H1 (cell line): Measurements from ENCODE around the gene PTPRC. TPM values are rescaled to one million over a fixed set of nuclear protein-coding genes. Genes with fewer than 3 reads are reported as not detected.

Experiments used
- CTCF ChIA-PET: fragments of 300-600 bp; sonication (Branson Sonifier 250); formaldehyde crosslinking; loops from one replicate; lab custom pipeline; 2021; ENCODE audit not compliant: partially characterized antibody; lab: Charles Lee
- POLR2A ChIA-PET: fragments of 300-600 bp; sonication (Branson Sonifier 250); formaldehyde crosslinking; loops from one replicate; lab custom pipeline; 2021; ENCODE audit warnings: inconsistent platforms; ENCODE audit not compliant: partially characterized antibody; lab: Charles Lee
- DNase-seq, 2 experiments: peaks; one replicate each; pipeline versions ENCODE4 v3.0.0 to v3.0.0-alpha.2; 2010 to 2022; ENCODE audit warnings: low spot score in 2 of 2, low read depth in 1 of 2, mixed read lengths in 1 of 2
- FAIRE-seq: peaks from 2 replicates; lab custom pipeline; 2011; peaks lifted over from hg19 to GRCh38; lab: Jason Lieb, UNC
- H2AFZ ChIP-seq: 2 replicates; pipeline ENCODE4 v1.8.1; 2012; ENCODE audit warnings: low read length, inconsistent platforms
- H2AK5ac ChIP-seq: 2 replicates; pipeline ENCODE4 v1.6.1; 2013; ENCODE audit warnings: low read depth, low read length
- H2BK120ac ChIP-seq: replicated peaks from 2 replicates; pipeline ENCODE3; 2013; ENCODE audit warnings: low read depth, low read length, inconsistent platforms
- H2BK12ac ChIP-seq: 2 replicates; pipeline ENCODE4 v1.6.1; 2013; ENCODE audit warnings: low read depth, low read length
- H2BK15ac ChIP-seq: 2 replicates; pipeline ENCODE4 v1.6.1; 2013; ENCODE audit warnings: low read length
- H2BK20ac ChIP-seq: 2 replicates; pipeline ENCODE4 v1.6.1; 2013; ENCODE audit warnings: low read length
- H2BK5ac ChIP-seq: 2 replicates; pipeline ENCODE4 v1.6.1; 2013; ENCODE audit warnings: low read depth, low read length
- H3K14ac ChIP-seq: 2 replicates; pipeline ENCODE4 v1.6.1; 2013; ENCODE audit warnings: inconsistent platforms; ENCODE audit not compliant: insufficient read length
- H3K18ac ChIP-seq: 2 replicates; pipeline ENCODE4 v1.6.1; 2013; ENCODE audit warnings: low read length; ENCODE audit errors: extremely low read depth
- H3K23ac ChIP-seq: 2 replicates; pipeline ENCODE4 v1.6.1; 2013; ENCODE audit warnings: inconsistent platforms; ENCODE audit not compliant: insufficient read length
- H3K23me2 ChIP-seq: 2 replicates; pipeline ENCODE4 v1.6.1; 2013; ENCODE audit warnings: low read depth, low read length
- H3K27ac ChIP-seq: 2 replicates; pipeline ENCODE4 v1.6.1; 2011; ENCODE audit warnings: low read depth, low read length, inconsistent platforms
- H3K27me3 ChIP-seq, 4 experiments: replicated peaks in 1 of 4; 1 replicate in 1 of 4; 2 replicates in 3 of 4; pipeline versions ENCODE4 v1.6.1 to v1.8.1; 2011 to 2013; ENCODE audit warnings: low read length in 3 of 4, mild to moderate bottlenecking in 3 of 4, inconsistent platforms in 2 of 4, mixed read lengths in 2 of 4, moderate library complexity in 1 of 4; ENCODE audit not compliant: control insufficient read depth in 3 of 4, insufficient read depth in 3 of 4; ENCODE audit errors: extremely low read depth in 1 of 4
- H3K36me3 ChIP-seq, 4 experiments: 2 replicates each; pipeline versions ENCODE4 v1.6.1 to v1.8.1; 2011 to 2013; ENCODE audit warnings: mild to moderate bottlenecking in 4 of 4, low read length in 3 of 4, moderate library complexity in 2 of 4, control low read depth in 1 of 4, inconsistent platforms in 1 of 4; ENCODE audit not compliant: insufficient read depth in 4 of 4, control insufficient read depth in 2 of 4
- H3K4ac ChIP-seq: replicated peaks from 2 replicates; pipeline ENCODE3; 2013; ENCODE audit warnings: low read length, low read depth, mixed read lengths, inconsistent platforms; ENCODE audit not compliant: insufficient read length
- H3K4me1 ChIP-seq, 4 experiments: replicated peaks in 1 of 4; 1 replicate in 1 of 4; 2 replicates in 3 of 4; pipeline versions ENCODE4 v1.6.1 to v1.8.1; 2011 to 2013; ENCODE audit warnings: low read length in 3 of 4, inconsistent platforms in 2 of 4, mixed read lengths in 1 of 4; ENCODE audit not compliant: insufficient read depth in 4 of 4, control insufficient read depth in 3 of 4
- H3K4me2 ChIP-seq, 2 experiments: 2 replicates each; pipeline versions ENCODE4 v1.6.1 to v1.8.1; 2011 to 2013; ENCODE audit warnings: low read depth in 2 of 2, low read length in 2 of 2, control low read depth in 1 of 2, inconsistent platforms in 1 of 2, mild to moderate bottlenecking in 1 of 2; ENCODE audit not compliant: insufficient read depth in 1 of 2
- H3K4me3 ChIP-seq, 4 experiments: fragments of 200-600, 300-600 bp in 1 of 4; sonication (generic), shearing (Covaris generic), sonication (Bioruptor Twin) in 1 of 4; 2 replicates each; pipeline versions ENCODE4 v1.5.1 to v1.8.1; 2011 to 2016; ENCODE audit warnings: low read length in 4 of 4, low read depth in 3 of 4, control low read depth in 2 of 4, inconsistent platforms in 2 of 4, mild to moderate bottlenecking in 2 of 4, mixed read lengths in 1 of 4, moderate library complexity in 1 of 4; ENCODE audit not compliant: insufficient read depth in 2 of 4; ENCODE audit errors: extremely low read depth in 1 of 4
- H3K56ac ChIP-seq: replicated peaks from 2 replicates; pipeline ENCODE3; 2013; ENCODE audit warnings: low read depth, mild to moderate bottlenecking, mixed read lengths, low read length, inconsistent platforms; ENCODE audit not compliant: insufficient read length
- H3K79me1 ChIP-seq: 2 replicates; pipeline ENCODE4 v1.6.1; 2013; ENCODE audit warnings: low read depth, low read length, control low read depth
- H3K79me2 ChIP-seq, 2 experiments: 2 replicates each; pipeline versions ENCODE4 v1.6.1 to v1.8.1; 2012 to 2013; ENCODE audit warnings: low read length in 2 of 2, mild to moderate bottlenecking in 2 of 2, inconsistent platforms in 1 of 2; ENCODE audit not compliant: insufficient read depth in 2 of 2, control insufficient read depth in 1 of 2
- H3K9ac ChIP-seq, 4 experiments: replicated peaks in 1 of 4; 1 replicate in 1 of 4; 2 replicates in 3 of 4; pipeline versions ENCODE4 v1.6.1 to v1.8.1; 2011 to 2013; ENCODE audit warnings: low read depth in 3 of 4, low read length in 3 of 4, control low read depth in 2 of 4, mild to moderate bottlenecking in 2 of 4, moderate library complexity in 2 of 4, inconsistent platforms in 1 of 4; ENCODE audit errors: extremely low read depth in 1 of 4
- H3K9me3 ChIP-seq, 2 experiments: 2 replicates each; pipeline versions ENCODE4 v1.6.1 to v1.8.1; 2012 to 2013; ENCODE audit warnings: mild to moderate bottlenecking in 2 of 2, moderate library complexity in 2 of 2, control low read depth in 1 of 2, inconsistent platforms in 1 of 2, low read depth in 1 of 2, low read length in 1 of 2, mixed read lengths in 1 of 2; ENCODE audit not compliant: insufficient read depth in 2 of 2
- H4K20me1 ChIP-seq, 2 experiments: replicated peaks in 1 of 2; 2 replicates each; pipeline versions ENCODE3 to v1.8.1; 2011 to 2013; ENCODE audit warnings: inconsistent platforms in 2 of 2, low read length in 2 of 2, mild to moderate bottlenecking in 1 of 2; ENCODE audit not compliant: insufficient read depth in 2 of 2, control insufficient read depth in 1 of 2
- H4K5ac ChIP-seq: 2 replicates; pipeline ENCODE4 v1.6.1; 2013; ENCODE audit warnings: low read length, low read depth, mixed read lengths, inconsistent platforms; ENCODE audit not compliant: insufficient read length
- H4K8ac ChIP-seq: 2 replicates; pipeline ENCODE4 v1.8.0; 2013; ENCODE audit warnings: mild to moderate bottlenecking, moderate library complexity, low read length, inconsistent platforms; ENCODE audit not compliant: insufficient read depth; ENCODE audit errors: extremely low read depth
- H4K91ac ChIP-seq: replicated peaks from 2 replicates; pipeline ENCODE3; 2013; ENCODE audit warnings: low read length, mixed read lengths, inconsistent platforms; ENCODE audit not compliant: insufficient read length
- CEBPB ChIP-seq: IDR thresholded peaks from 2 replicates; pipeline ENCODE4 v1.6.1; 2012; ENCODE audit warnings: low read depth, low read length
- FOSL1 ChIP-seq: IDR thresholded peaks from 2 replicates; pipeline ENCODE4 v1.6.1; 2011; ENCODE audit warnings: mild to moderate bottlenecking, low read depth, low read length, moderate library complexity; ENCODE audit not compliant: insufficient read depth
- HDAC2 ChIP-seq, 2 experiments: fragments of 300-600 bp in 1 of 2; sonication (generic) in 1 of 2; IDR thresholded peaks; 2 replicates each; pipeline ENCODE4 v1.6.1; 2011 to 2012; ENCODE audit warnings: low read depth in 2 of 2, low read length in 2 of 2, mild to moderate bottlenecking in 2 of 2, moderate library complexity in 2 of 2, borderline replicate concordance in 1 of 2, inconsistent platforms in 1 of 2
- JUND ChIP-seq: IDR thresholded peaks from 2 replicates; pipeline ENCODE4 v1.6.1; 2011; ENCODE audit warnings: mild to moderate bottlenecking, improper control_type of control experiment, low read length
- NRF1 ChIP-seq: IDR thresholded peaks from 2 replicates; pipeline ENCODE4 v1.6.1; 2011; ENCODE audit warnings: mild to moderate bottlenecking, low read depth, low read length, improper control_type of control experiment
- SP2 ChIP-seq: IDR thresholded peaks from 2 replicates; pipeline ENCODE4 v1.6.1; 2012; ENCODE audit warnings: mild to moderate bottlenecking, low read length, inconsistent platforms
- SRF ChIP-seq: IDR thresholded peaks from 2 replicates; pipeline ENCODE4 v1.6.1; 2011; ENCODE audit warnings: mild to moderate bottlenecking, low read depth, low read length, moderate library complexity
- TEAD4 ChIP-seq: IDR thresholded peaks from 2 replicates; pipeline ENCODE4 v1.6.1; 2012; ENCODE audit warnings: low read depth, low read length, inconsistent platforms, mixed read lengths
- YY1 ChIP-seq: IDR thresholded peaks from 2 replicates; pipeline ENCODE4 v1.6.1; 2011; ENCODE audit warnings: low read depth, mild to moderate bottlenecking, low read length
- whole genome bisulfite sequencing, 2 experiments: shearing (Covaris generic) in 1 of 2; methylation state at CpG; one replicate each; pipeline versions ENCODE4 v1.1.6 to v1.1.7; 2013 to 2015; ENCODE audit warnings: low lambda C conversion rate in 2 of 2, mixed read lengths in 2 of 2, inconsistent platforms in 1 of 2, low coverage in 1 of 2, missing lambda C conversion rate in 1 of 2; ENCODE audit not compliant: insufficient replicate concordance in 2 of 2, insufficient coverage in 1 of 2, insufficient read length in 1 of 2; ENCODE audit errors: extremely low coverage in 1 of 2, missing lambda C conversion rate in 1 of 2; 5-methylcytosine and 5-hydroxymethylcytosine counted together
- polyA plus RNA-seq, 7 experiments: library from polyadenylated mRNA; depleted of rRNA in 3 of 7; stranded (reverse) in 5 of 7; unstranded in 2 of 7; fragments of >200 nt in 5 of 7; fragments of 200-250 nt in 2 of 7; gene quantifications; 1 replicate in 5 of 7; 2 replicates in 1 of 7; 4 replicates in 1 of 7; pipeline versions ENCODE4 v1.2.1 to v1.2.3, GENCODE V29; 2011 to 2013; ENCODE audit warnings: missing spikeins in 2 of 7, mixed read lengths in 2 of 7
- total RNA-seq: library from RNA; stranded (reverse); fragmentation: NEBNext Ultra II Directional; extraction: Animal tissue kit (Norgen Biotek cat#: 25700); gene quantifications from 2 replicates; pipeline ENCODE4 v1.2.1, GENCODE V29; 2021

Gene PTPRC
- total and polyA plus RNA-seq, 2 of the 8 experiments (the other 6 are each of a cell fraction or from before 2014, with no cell fraction given) = 0.05 TPM; not detected in 1

DNA sequence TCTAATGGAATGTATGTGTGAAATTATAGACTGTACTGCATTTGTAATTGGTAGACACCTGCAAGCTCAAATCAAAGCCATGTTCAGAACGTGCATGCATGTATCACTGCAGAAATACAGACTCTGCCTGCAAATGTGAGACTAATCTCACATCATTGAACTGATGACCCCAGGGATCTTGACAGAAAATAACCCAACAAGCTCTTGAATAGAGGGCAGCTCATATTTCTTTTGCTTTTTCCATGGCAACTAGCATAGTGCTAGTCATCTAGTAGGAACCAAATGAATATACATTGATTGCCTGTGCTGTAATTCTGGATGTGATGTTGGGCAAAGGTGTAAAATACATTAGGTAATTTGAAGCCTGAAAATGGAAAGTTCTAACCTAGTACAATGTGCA, 62.4 kb downstream of the PTPRC start:
- H2AK5ac ChIP-seq = no peak overlapping the region
- H3K18ac ChIP-seq = peak overlapping the region; percentile 2; the same call in 1 of the 2 replicates
- no peak for DNase-seq
- H4K8ac ChIP-seq = no peak overlapping the region
- ChIA-PET POLR2A (interaction anchor here (1.5 kb wide), 1 partner anchor 13 kb away, joined by 4 read pairs; no protein-coding TSS in a partner anchor), CTCF (interaction anchor here (0.7 to 2.5 kb wide), 19 partner anchors 11 to 1179 kb away, joined by 3 to 7 read pairs (median 3); no protein-coding TSS in a partner anchor)
- no peaks in the 10 kb centered on the region for H3K27me3 ChIP-seq
- peaks cover 3% of the 10 kb centered on the region for H3K23me2 ChIP-seq
- H2AFZ ChIP-seq = no peak overlapping the region
- H3K9me3 ChIP-seq = no peaks in the 10 kb centered on the region
- 41% methylated on average over 1 of the region's 1 CpG; no CpG with 5 or more reads in 1 of the 2 experiments for WGBS, 2 experiments
- no peak overlapping the region for H2BK15ac ChIP-seq
- H3K79me2 ChIP-seq = no peaks in the 10 kb centered on the region
- H3K27ac ChIP-seq = peak overlapping the region; percentile 0; the same call in 1 of the 2 replicates
- no peaks in the 10 kb centered on the region for H3K79me1 ChIP-seq
- H4K5ac ChIP-seq = peak overlapping the region; percentile 75
- H2BK12ac ChIP-seq = no peak overlapping the region
- H3K4me2 ChIP-seq = peak overlapping the region; percentile 37 to 60
- peak overlapping the region; percentile 8 for H4K91ac ChIP-seq
- H2BK5ac ChIP-seq = peak overlapping the region; percentile 41; the same call in 1 of the 2 replicates
- H3K23ac ChIP-seq = no peak overlapping the region
- no peak overlapping the region for H3K4ac ChIP-seq
- H3K9ac ChIP-seq = no peak overlapping the region
- H3K56ac ChIP-seq = no peak overlapping the region
- peak overlapping the region; percentile 94 for H2BK120ac ChIP-seq
- peaks cover 5 to 31% (median 10%) of the 10 kb centered on the region in 4 experiments for H3K4me1 ChIP-seq
- FAIRE-seq = no peak
- H2BK20ac ChIP-seq = 0 out of 2 replicates have a peak overlapping the region, but pooled peaks have one; percentile 23
- H3K14ac ChIP-seq = no peak overlapping the region
- peak overlapping the region in 1 of 4 experiments; percentile 25; a peak in 2 of 8 replicates for H3K4me3 ChIP-seq
- TF ChIP-seq SP2 = no peak
- TF ChIP-seq NRF1 = no peak
- no peak for TF ChIP-seq CEBPB
- no peak for TF ChIP-seq FOSL1
- no peak for TF ChIP-seq HDAC2 (IDR thresholded peaks at IDR 0.05; ENCODE audit: borderline replicate concordance in 1 of 2, low read depth in 2 of 2, low read length in 2 of 2)
- TF ChIP-seq JUND = no peak
- no peak for TF ChIP-seq TEAD4
- no peak for TF ChIP-seq YY1
- TF ChIP-seq SRF = no peak
- H4K20me1 ChIP-seq = no peaks in the 10 kb centered on the region
- no peaks in the 10 kb centered on the region for H3K36me3 ChIP-seq
